K562 (cell line): ENCODE measurements around the gene LHB. TPM values are rescaled to one million over a fixed set of nuclear protein-coding genes. Genes with fewer than 3 reads are reported as not detected.
A peak's percentile ranks its signal among the peaks of the same experiment; 100 is the strongest.

ENCODE experiments used
- BDP1 ChIP-seq: IDR thresholded peaks from 3 replicates; pipeline ENCODE4 v1.6.1; 2011; ENCODE audit not compliant: insufficient read length, insufficient read depth
- HMGN3 ChIP-seq: IDR thresholded peaks from 2 replicates; pipeline ENCODE4 v1.6.1; 2011; ENCODE audit warnings: borderline replicate concordance, low read depth, mild to moderate bottlenecking, mixed read lengths, low read length; ENCODE audit not compliant: insufficient read length; ENCODE audit errors: extremely low read depth
- HOXB6 ChIP-seq: fragments of 250-450 bp; sonication (Bioruptor Pico); IDR thresholded peaks from 2 replicates; pipeline ENCODE4 v1.5.1; 2022; ENCODE audit warnings: mild to moderate bottlenecking, borderline replicate concordance
- NFE2L1 ChIP-seq: fragments of 450-650 bp; IDR thresholded peaks from 2 replicates; pipeline ENCODE4 v1.6.1; 2016; ENCODE audit warnings: missing genetic modification characterization, low read depth, mild to moderate bottlenecking, missing compliant biosample characterization, moderate library complexity, borderline replicate concordance
- NFYB ChIP-seq: IDR thresholded peaks from 2 replicates; pipeline ENCODE4 v1.6.1; 2011; ENCODE audit warnings: mild to moderate bottlenecking, moderate library complexity; ENCODE audit not compliant: insufficient read length; ENCODE audit errors: extremely low read depth
- NRF1 ChIP-seq, 2 experiments: fragments of 450-650 bp; IDR thresholded peaks in 1 of 2; conservative IDR thresholded peaks in 1 of 2; 2 replicates each; pipeline ENCODE4 v1.6.1; 2014; ENCODE audit warnings: mild to moderate bottlenecking in 2 of 2
- PHB ChIP-seq: fragments of 250-450 bp; sonication (Bioruptor Pico); IDR thresholded peaks from 2 replicates; pipeline ENCODE4 v1.5.0; 2021
- RBM25 ChIP-seq: fragments of 200-400 bp; formaldehyde crosslinking; IDR thresholded peaks from 2 replicates; pipeline ENCODE4 v1.6.1; 2018; ENCODE audit warnings: low read length, low read depth, moderate library complexity; ENCODE audit not compliant: severe bottlenecking
- RBM34 ChIP-seq: fragments of 200-400 bp; formaldehyde crosslinking; IDR thresholded peaks from 2 replicates; pipeline ENCODE4 v1.6.1; 2018; ENCODE audit warnings: low read length, borderline replicate concordance; ENCODE audit not compliant: insufficient read depth
- RFX5 ChIP-seq: IDR thresholded peaks from 2 replicates; pipeline ENCODE4 v1.6.1; 2011; ENCODE audit warnings: low read depth, mild to moderate bottlenecking, improper control_type of control experiment, low read length
- SRSF3 ChIP-seq: fragments of 200-400 bp; formaldehyde crosslinking; IDR thresholded peaks from 2 replicates; pipeline ENCODE4 v1.6.1; 2016; ENCODE audit warnings: mild to moderate bottlenecking, low read length, moderate library complexity; ENCODE audit not compliant: insufficient read depth
- STAT5B ChIP-seq: fragments of 250-450 bp; sonication (Bioruptor Pico); IDR thresholded peaks from 2 replicates; pipeline ENCODE4 v1.8.0; 2021; ENCODE audit warnings: mild to moderate bottlenecking, inconsistent platforms
- TEAD2 ChIP-seq: fragments of 450-650 bp; IDR thresholded peaks from 2 replicates; pipeline ENCODE4 v1.6.1; 2016; ENCODE audit warnings: missing genetic modification characterization, control low read depth, missing compliant biosample characterization
- ZBTB26 ChIP-seq: fragments of 450-650 bp; formaldehyde crosslinking; IDR thresholded peaks from 2 replicates; pipeline ENCODE4 v1.4.0; 2022; ENCODE audit warnings: missing genetic modification characterization
- ZBTB34 ChIP-seq: fragments of 250-450 bp; sonication (Bioruptor Pico); IDR thresholded peaks from 2 replicates; pipeline ENCODE4 v1.8.0; 2021; ENCODE audit warnings: mild to moderate bottlenecking, moderate library complexity
- ZNF449 ChIP-seq: fragments of 250-450 bp; sonication (Bioruptor Pico); IDR thresholded peaks from 2 replicates; pipeline ENCODE4 v1.8.0; 2022; ENCODE audit warnings: moderate library complexity, mild to moderate bottlenecking, inconsistent platforms
- ZNF586 ChIP-seq: fragments of 450-650 bp; formaldehyde crosslinking; conservative IDR thresholded peaks from 2 replicates; pipeline ENCODE4 v1.4.0; 2020; ENCODE audit warnings: mild to moderate bottlenecking, moderate library complexity
- ZSCAN32 ChIP-seq: fragments of 450-650 bp; formaldehyde crosslinking; IDR thresholded peaks from 2 replicates; pipeline ENCODE4 v1.4.0; 2020; ENCODE audit warnings: mild to moderate bottlenecking, moderate library complexity
- polyA plus RNA-seq, 8 experiments: library from polyadenylated mRNA; depleted of rRNA in 4 of 8; stranded (reverse) in 5 of 8; unstranded in 3 of 8; fragments of >200 nt; fragmentation: Nextera tagmentation in 2 of 8; fragmentation: Illumina TruSeq in 1 of 8; extraction: Ambion mirVana in 2 of 8; extraction: Trizol in 1 of 8; gene quantifications; 2 replicates each; pipeline versions ENCODE4 v1.2.1 to v1.2.3, GENCODE V29; 2011 to 2014; ENCODE audit warnings: inconsistent platforms in 1 of 8, missing spikeins in 1 of 8
- total RNA-seq, 7 experiments: library from RNA; depleted of rRNA in 6 of 7; stranded (reverse); fragments of >200 nt in 6 of 7; fragmentation: Illumina TruSeq in 2 of 7; extraction: Trizol in 2 of 7; gene quantifications; 2 replicates each; pipeline versions ENCODE4 v1.2.1 to v1.2.3, GENCODE V29; 2011 to 2021; ENCODE audit warnings: low replicate concordance in 1 of 7
- TF ChIP-seq, protein P1 (sequence below): fragments of 250-450 bp; sonication (Bioruptor Pico); IDR thresholded peaks from 2 replicates; pipeline ENCODE4 v1.8.0; 2021; ENCODE audit warnings: moderate library complexity, mild to moderate bottlenecking, inconsistent platforms
- TF ChIP-seq, protein P2 (sequence below): fragments of 250-450 bp; sonication (Bioruptor Pico); IDR thresholded peaks from 2 replicates; pipeline ENCODE4 v1.4.0; 2020

The LHB gene
- total and polyA plus RNA-seq, 9 of the 15 experiments (the other 6 are each of a cell fraction or from before 2014, with no cell fraction given), result 0.54 TPM; not detected in 8

DNA sequence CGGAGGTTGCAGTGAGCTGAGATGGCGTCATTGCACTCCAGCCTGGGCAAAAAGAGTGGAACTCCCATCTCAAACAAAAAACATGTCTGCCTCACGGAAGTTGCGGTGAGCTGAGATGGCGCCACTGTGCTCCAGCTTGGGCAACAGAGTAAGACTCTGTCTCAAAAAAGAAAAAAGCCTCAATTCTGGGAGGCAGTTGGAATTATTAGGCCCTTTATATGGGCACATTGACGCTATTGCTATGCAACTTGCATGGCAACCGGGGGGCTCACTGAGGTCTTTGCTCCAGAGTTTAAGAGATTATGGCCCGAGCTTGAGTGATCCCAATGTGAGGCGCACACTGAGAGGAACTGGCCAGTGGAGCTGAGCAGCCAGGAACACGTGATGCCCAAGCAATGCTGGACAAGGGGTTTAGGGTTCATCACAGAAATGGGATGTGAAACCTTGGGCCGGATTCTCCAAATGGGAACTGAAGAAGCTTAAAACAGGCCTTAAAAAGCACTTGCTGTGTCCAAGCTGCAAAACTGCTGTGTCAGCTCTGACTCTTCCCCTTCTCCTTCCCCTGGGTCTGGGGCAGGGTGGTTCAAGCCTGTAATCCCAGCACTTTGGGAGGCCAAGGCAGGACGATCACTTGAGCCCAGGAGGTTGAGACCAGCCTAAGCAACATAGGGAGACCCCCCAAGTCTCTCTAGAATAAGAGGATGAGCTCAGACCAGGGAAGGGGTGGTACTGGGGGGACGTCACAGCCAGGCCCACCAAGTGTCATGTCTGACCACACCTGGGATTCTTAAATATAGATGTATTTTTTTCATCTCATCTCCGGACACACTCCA is 49.3 kb downstream of the LHB start (continued):
- TF ChIP-seq ZBTB34, result no peak
- no peak for TF ChIP-seq ZSCAN32
- TF ChIP-seq, protein P1, sequence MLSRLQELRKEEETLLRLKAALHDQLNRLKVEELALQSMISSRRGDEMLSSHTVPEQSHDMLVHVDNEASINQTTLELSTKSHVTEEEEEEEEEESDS, result no peak
- TF ChIP-seq RBM25, result no peak
- TF ChIP-seq SRSF3, result no peak
- no peak; the same call in 1 of the 2 replicates for TF ChIP-seq ZBTB26
- TF ChIP-seq STAT5B, result no peak
- no peak for TF ChIP-seq BDP1
- TF ChIP-seq ZNF449 (CRISPR knock-in tag), result no peak
- TF ChIP-seq HMGN3, result no peak
- TF ChIP-seq NRF1 (conservative IDR thresholded peaks at IDR 0.05 in 1 of 2, IDR thresholded peaks at IDR 0.05 in 1 of 2), result 0 out of 4 replicates have a peak, but pooled peaks have one; percentile 30 to 33
- no peak for TF ChIP-seq RFX5
- no peak for TF ChIP-seq HOXB6
- TF ChIP-seq ZNF586 (CRISPR knock-in tag), result 0 out of 2 replicates have a peak, but pooled peaks have one; percentile 24
- TF ChIP-seq, protein P2, sequence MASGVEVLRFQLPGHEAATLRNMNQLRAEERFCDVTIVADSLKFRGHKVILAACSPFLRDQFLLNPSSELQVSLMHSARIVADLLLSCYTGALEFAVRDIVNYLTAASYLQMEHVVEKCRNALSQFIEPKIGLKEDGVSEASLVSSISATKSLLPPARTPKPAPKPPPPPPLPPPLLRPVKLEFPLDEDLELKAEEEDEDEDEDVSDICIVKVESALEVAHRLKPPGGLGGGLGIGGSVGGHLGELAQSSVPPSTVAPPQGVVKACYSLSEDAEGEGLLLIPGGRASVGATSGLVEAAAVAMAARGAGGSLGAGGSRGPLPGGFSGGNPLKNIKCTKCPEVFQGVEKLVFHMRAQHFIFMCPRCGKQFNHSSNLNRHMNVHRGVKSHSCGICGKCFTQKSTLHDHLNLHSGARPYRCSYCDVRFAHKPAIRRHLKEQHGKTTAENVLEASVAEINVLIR (CRISPR knock-in tag), result no peak
- TF ChIP-seq NFYB, result no peak
- TF ChIP-seq RBM34, result no peak
- no peak for TF ChIP-seq TEAD2 (tag)
- no peak for TF ChIP-seq NFE2L1 (tag)
- TF ChIP-seq PHB (CRISPR knock-in tag), result peak; percentile 29
